Endothelial cell (in vitro differentiated cells): ENCODE measurements around the gene CCT6B. TPM values are rescaled to one million over a fixed set of nuclear protein-coding genes. Genes with fewer than 3 reads are reported as not detected.

Experiments used
- DNase-seq: peaks from one replicate; pipeline ENCODE4 v3.0.0; 2021; ENCODE audit warnings: low spot score
- H3K27ac Mint-ChIP-seq: one replicate; pipeline ENCODE4 v1.8.0; 2021; ENCODE audit warnings: mixed read lengths, inconsistent platforms; ENCODE audit not compliant: unreplicated experiment
- H3K27me3 Mint-ChIP-seq: one replicate; pipeline ENCODE4 v1.8.0; 2021; ENCODE audit warnings: mild to moderate bottlenecking, moderate library complexity, mixed read lengths, inconsistent platforms; ENCODE audit not compliant: unreplicated experiment
- H3K36me3 Mint-ChIP-seq: one replicate; pipeline ENCODE4 v1.8.0; 2021; ENCODE audit warnings: mild to moderate bottlenecking, low read depth, mixed read lengths, inconsistent platforms; ENCODE audit not compliant: unreplicated experiment
- H3K4me1 Mint-ChIP-seq: one replicate; pipeline ENCODE4 v1.8.0; 2021; ENCODE audit warnings: mild to moderate bottlenecking, mixed read lengths, inconsistent platforms; ENCODE audit not compliant: unreplicated experiment
- H3K4me3 Mint-ChIP-seq: one replicate; pipeline ENCODE4 v1.8.0; 2021; ENCODE audit warnings: mild to moderate bottlenecking, mixed read lengths, inconsistent platforms; ENCODE audit not compliant: unreplicated experiment
- H3K9me3 Mint-ChIP-seq: one replicate; pipeline ENCODE4 v1.8.0; 2021; ENCODE audit warnings: mixed read lengths, inconsistent platforms; ENCODE audit not compliant: unreplicated experiment
- CTCF ChIP-seq: fragments of 200-600 bp; sonication (generic); IDR thresholded peaks from one replicate; pipeline ENCODE4 v1.5.0; 2021; ENCODE audit warnings: antibody characterized with exemption; ENCODE audit not compliant: unreplicated experiment
- total RNA-seq: library from RNA; stranded (reverse); fragmentation: NEBNext Ultra II Directional; extraction: Animal tissue kit (Norgen Biotek cat#: 25700); gene quantifications from one replicate; pipeline ENCODE4 v1.2.1, GENCODE V29; 2021; ENCODE audit not compliant: unreplicated experiment

Gene CCT6B
- total RNA-seq, 1 donor from 2014 or later: 3.9 TPM

GRCh38 chr17:34892461-34893249 is 68.6 kb downstream of the CCT6B start:
- Mint-ChIP-seq H3K27ac (no peak overlapping the region), H3K4me3 (no peak overlapping the region), H3K27me3 (peaks cover 4% of the 10 kb centered on the region), H3K9me3 (no peaks in the 10 kb centered on the region), H3K4me1 (no peaks in the 10 kb centered on the region), H3K36me3 (no peaks in the 10 kb centered on the region)
- peak; percentile 24 for TF ChIP-seq CTCF
- peak; percentile 69 for DNase-seq

GRCh38 chr17:34886831-34887230 is 74.4 kb downstream of the CCT6B start:
- H3K27me3 Mint-ChIP-seq: peaks cover 3% of the 10 kb centered on the region
- no peak overlapping the region for H3K4me3 Mint-ChIP-seq
- H3K4me1 Mint-ChIP-seq: no peaks in the 10 kb centered on the region
- no peak for TF ChIP-seq CTCF
- no peak for DNase-seq
- H3K9me3 Mint-ChIP-seq: no peaks in the 10 kb centered on the region
- no peaks in the 10 kb centered on the region for H3K36me3 Mint-ChIP-seq
- no peak overlapping the region for H3K27ac Mint-ChIP-seq

DNA sequence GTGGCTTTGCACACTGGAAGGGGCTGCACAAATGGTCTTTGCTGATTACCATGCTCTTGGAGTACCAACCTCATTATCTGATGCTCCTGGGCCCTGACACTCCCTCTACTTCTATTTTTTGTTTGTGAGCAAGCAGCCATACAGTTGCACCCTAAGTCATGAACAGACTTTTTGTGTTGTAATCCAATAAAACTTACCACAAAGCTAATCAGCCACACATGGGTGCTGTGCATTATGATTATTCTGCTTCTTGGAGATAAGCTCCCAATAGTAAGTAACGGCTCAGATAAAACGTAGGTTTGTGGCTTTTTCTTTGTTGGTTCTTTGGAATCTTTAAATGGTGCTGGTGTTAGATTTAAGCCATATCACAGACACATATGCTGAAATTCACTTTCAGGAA is 76.2 kb downstream of the CCT6B start:
- no peak for DNase-seq
- Mint-ChIP-seq H3K27me3 (peaks cover 2% of the 10 kb centered on the region), H3K4me3 (no peak overlapping the region), H3K9me3 (no peaks in the 10 kb centered on the region), H3K27ac (no peak overlapping the region), H3K36me3 (no peaks in the 10 kb centered on the region), H3K4me1 (no peaks in the 10 kb centered on the region)
- no peak for TF ChIP-seq CTCF

DNA sequence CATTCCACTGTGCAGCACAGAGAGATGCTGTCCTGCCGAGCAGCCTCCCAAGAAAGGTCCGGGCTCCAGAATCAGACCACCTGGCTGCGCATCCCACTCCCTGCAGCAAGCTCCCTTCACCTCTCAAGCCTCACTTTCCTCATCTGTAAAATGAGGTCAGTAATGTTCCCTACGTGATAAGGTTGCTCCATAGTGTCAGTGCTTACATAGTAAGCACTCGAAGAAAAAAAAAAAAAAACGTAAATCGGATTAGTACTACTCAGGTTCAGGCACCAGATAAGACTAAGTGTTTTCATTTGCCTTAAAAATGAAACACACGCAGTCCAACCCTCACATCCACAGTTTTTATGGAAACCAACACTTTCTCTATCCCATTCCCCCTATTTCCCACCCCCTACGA is 76.7 kb downstream of the CCT6B start:
- no peak for TF ChIP-seq CTCF
- no peaks in the 10 kb centered on the region for H3K36me3 Mint-ChIP-seq
- no peaks in the 10 kb centered on the region for H3K9me3 Mint-ChIP-seq
- no peak for DNase-seq
- no peaks in the 10 kb centered on the region for H3K4me1 Mint-ChIP-seq
- peaks cover 2% of the 10 kb centered on the region for H3K27me3 Mint-ChIP-seq
- no peak overlapping the region for H3K27ac Mint-ChIP-seq
- H3K4me3 Mint-ChIP-seq: no peak overlapping the region

DNA sequence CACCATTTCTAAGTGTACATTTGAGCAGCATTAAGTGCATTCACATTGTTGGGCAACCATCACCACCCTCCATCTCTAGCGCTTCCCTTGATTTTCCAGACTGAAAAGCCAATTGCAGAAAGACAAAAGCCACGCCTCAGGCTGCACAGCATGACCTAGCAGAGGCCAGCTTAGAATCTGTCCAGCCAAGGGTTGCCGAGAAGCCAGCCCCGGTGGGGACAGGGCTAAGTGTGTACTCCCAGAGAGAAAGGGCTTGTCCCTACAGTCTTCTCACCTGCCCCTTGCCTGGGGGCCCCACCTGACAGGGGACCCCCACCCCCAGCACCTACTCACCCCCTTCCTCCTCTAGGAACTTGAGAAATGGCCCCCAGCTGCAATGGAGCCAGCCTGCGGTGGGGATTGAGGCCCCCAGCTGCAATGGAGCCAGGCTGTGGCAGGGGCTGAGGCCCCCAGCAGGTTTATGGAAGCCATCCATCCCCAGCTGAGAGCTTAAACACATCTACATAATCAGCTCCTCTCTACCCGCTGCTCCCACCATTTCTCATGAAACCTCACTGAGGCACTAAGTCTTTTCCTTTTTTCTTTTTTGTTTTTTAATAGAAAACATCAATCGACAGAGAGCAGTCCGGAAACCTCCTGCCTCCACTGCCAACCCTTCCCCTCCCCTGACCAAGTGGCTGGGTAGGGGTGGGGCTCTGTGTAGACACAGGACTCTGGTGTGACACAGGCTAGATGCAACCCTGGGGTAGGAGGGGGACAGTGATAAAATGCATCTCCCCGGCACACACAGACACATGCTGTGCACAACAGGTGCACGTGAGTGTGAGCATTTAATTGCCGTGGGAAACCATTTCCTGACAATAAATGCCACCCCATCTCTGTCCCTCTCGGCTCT is 77.9 kb downstream of the CCT6B start:
- no peaks in the 10 kb centered on the region for H3K9me3 Mint-ChIP-seq
- H3K27ac Mint-ChIP-seq: no peak overlapping the region
- H3K4me1 Mint-ChIP-seq: no peaks in the 10 kb centered on the region
- H3K27me3 Mint-ChIP-seq: peaks cover 2% of the 10 kb centered on the region
- no peak overlapping the region for H3K4me3 Mint-ChIP-seq
- H3K36me3 Mint-ChIP-seq: no peaks in the 10 kb centered on the region
- DNase-seq: no peak
- no peak for TF ChIP-seq CTCF
